Transverse colon (tissue), 4 donors: ENCODE measurements around the gene PIGT. TPM values are rescaled to one million over a fixed set of nuclear protein-coding genes. Genes with fewer than 3 reads are reported as not detected.

Experiments used
- DNase-seq: peaks from one replicate; pipeline ENCODE4 v3.0.0-alpha.2; 2019
- H3K27ac ChIP-seq, 4 donors: fragments of 200-600 bp; sonication (generic); 2 replicates each; pipeline ENCODE4 v1.5.1; 2016 to 2018; ENCODE audit warnings: inconsistent platforms in 4 of 4
- H3K27me3 ChIP-seq: fragments of 200-600 bp; sonication (generic); 2 replicates; pipeline ENCODE4 v1.5.1; 2017; ENCODE audit warnings: inconsistent platforms
- H3K36me3 ChIP-seq, 4 donors: fragments of 200-600 bp; sonication (generic); 2 replicates each; pipeline ENCODE4 v1.5.1; 2017 to 2019; ENCODE audit warnings: inconsistent platforms in 4 of 4
- H3K4me1 ChIP-seq, 4 donors: fragments of 200-600 bp; sonication (generic); 2 replicates each; pipeline ENCODE4 v1.5.1; 2017 to 2020; ENCODE audit warnings: inconsistent platforms in 4 of 4
- H3K4me3 ChIP-seq, 4 donors: fragments of 200-600 bp; sonication (generic); 1 replicate in 1 of 4; 2 replicates in 3 of 4; pipeline versions ENCODE4 v1.5.1 to v1.6.1; 2017 to 2019; ENCODE audit warnings: inconsistent platforms in 4 of 4
- H3K9me3 ChIP-seq, 2 donors: fragments of 200-600 bp; sonication (generic); 2 replicates each; pipeline ENCODE4 v1.5.1; 2017 to 2019; ENCODE audit warnings: inconsistent platforms in 2 of 2
- EP300 ChIP-seq: sonication (generic); formaldehyde crosslinking; IDR thresholded peaks from one replicate; pipeline ENCODE4 v1.6.1; 2017; ENCODE audit warnings: antibody characterized with exemption, low read depth
- POLR2A ChIP-seq: fragments of 450-650 bp; IDR thresholded peaks from one replicate; pipeline ENCODE4 v1.6.1; 2016; ENCODE audit warnings: antibody characterized with exemption, mild to moderate bottlenecking, moderate library complexity
- POLR2AphosphoS5 ChIP-seq, 3 donors: sonication (generic); formaldehyde crosslinking; IDR thresholded peaks; one replicate each; pipeline ENCODE4 v1.6.1; 2016; ENCODE audit warnings: antibody characterized with exemption in 3 of 3
- WGBS, 2 donors: methylation state at CpG; one replicate each; pipeline ENCODE4 v1.1.5; 2018; ENCODE audit warnings: low coverage in 1 of 2; 5-methylcytosine and 5-hydroxymethylcytosine counted together
- in situ Hi-C, 4 donors: fragments of 200-750 bp; cut with MboI; loops; one replicate each; pipeline versions ENCODE4 v1.15.0 to v1.15.1; 2017; ENCODE audit warnings: low sequenced_read_pairs in 3 of 4, low pct_ligation_motif_present in 1 of 4, low pct_unique_long_range_greater_than_20kb in 1 of 4
- intact Hi-C: fragments of 100-400 bp; cut with DNase I; formaldehyde crosslinking; loops from one replicate; pipeline ENCODE4 v1.15.1; 2023; ENCODE audit warnings: low total_unique reads
- total RNA-seq, 4 donors: library from RNA; depleted of rRNA; stranded (reverse); fragments of >200 nt; gene quantifications; one replicate each; pipeline ENCODE4 v1.1.0, GENCODE V29; 2016
- TF ChIP-seq, protein P1 (sequence below), 5 experiments: fragments of 200-600 bp in 3 of 5; fragments of 450-650 bp in 2 of 5; sonication (generic) in 3 of 5; IDR thresholded peaks; 1 replicate in 2 of 5; 2 replicates in 3 of 5; pipeline ENCODE4 v1.5.1; 2016 to 2017; ENCODE audit warnings: antibody characterized with exemption in 5 of 5, inconsistent platforms in 3 of 5, mild to moderate bottlenecking in 2 of 5, moderate library complexity in 1 of 5

Gene PIGT
- total RNA-seq, 4 donors from 2014 or later = 88.3 to 321 (median 108) TPM

DNA sequence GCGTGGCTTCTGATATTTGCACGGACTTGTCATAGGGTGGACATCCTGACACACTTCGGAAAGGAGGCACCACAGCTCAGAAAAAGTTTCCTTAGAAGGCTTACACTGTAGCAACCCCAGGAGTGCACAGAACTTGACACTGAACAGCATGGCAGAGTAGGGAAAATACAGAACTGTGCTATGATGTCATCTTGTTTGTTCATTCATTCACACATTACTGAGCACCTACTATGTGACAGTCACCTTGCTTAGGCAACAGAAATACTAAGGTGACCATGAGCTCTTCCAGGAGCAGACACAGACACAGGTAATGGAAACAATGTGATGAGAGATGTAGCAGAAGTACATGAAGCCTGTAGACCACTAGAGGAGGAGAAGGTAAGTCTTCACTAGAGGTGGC is 2.5 kb upstream of the PIGT start:
- Histone ChIP-seq H3K36me3 (peaks cover 0 to 5% (median 0%) of the 10 kb centered on the region in 4 donors), H3K27me3 (no peaks in the 10 kb centered on the region), H3K4me1 (peaks cover 31 to 68% (median 58%) of the 10 kb centered on the region in 4 donors), H3K4me3 (no peak overlapping the region), H3K27ac (no peak overlapping the region), H3K9me3 (no peaks in the 10 kb centered on the region)
- DNase-seq = no peak
- intact Hi-C loops (no loop called here), in situ Hi-C loops (no loop called here)
- 79% methylated on average over 3 of the region's 3 CpGs; no CpG with 5 or more reads in 1 of the 2 donors for WGBS, 2 donors
- no peak for TF ChIP-seq EP300
- TF ChIP-seq POLR2A = no peak
- TF ChIP-seq, protein P1, sequence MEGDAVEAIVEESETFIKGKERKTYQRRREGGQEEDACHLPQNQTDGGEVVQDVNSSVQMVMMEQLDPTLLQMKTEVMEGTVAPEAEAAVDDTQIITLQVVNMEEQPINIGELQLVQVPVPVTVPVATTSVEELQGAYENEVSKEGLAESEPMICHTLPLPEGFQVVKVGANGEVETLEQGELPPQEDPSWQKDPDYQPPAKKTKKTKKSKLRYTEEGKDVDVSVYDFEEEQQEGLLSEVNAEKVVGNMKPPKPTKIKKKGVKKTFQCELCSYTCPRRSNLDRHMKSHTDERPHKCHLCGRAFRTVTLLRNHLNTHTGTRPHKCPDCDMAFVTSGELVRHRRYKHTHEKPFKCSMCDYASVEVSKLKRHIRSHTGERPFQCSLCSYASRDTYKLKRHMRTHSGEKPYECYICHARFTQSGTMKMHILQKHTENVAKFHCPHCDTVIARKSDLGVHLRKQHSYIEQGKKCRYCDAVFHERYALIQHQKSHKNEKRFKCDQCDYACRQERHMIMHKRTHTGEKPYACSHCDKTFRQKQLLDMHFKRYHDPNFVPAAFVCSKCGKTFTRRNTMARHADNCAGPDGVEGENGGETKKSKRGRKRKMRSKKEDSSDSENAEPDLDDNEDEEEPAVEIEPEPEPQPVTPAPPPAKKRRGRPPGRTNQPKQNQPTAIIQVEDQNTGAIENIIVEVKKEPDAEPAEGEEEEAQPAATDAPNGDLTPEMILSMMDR (IDR thresholded peaks at IDR 0.05) = no peak
- TF ChIP-seq POLR2AphosphoS5 (IDR thresholded peaks at IDR 0.05) = no peak

DNA sequence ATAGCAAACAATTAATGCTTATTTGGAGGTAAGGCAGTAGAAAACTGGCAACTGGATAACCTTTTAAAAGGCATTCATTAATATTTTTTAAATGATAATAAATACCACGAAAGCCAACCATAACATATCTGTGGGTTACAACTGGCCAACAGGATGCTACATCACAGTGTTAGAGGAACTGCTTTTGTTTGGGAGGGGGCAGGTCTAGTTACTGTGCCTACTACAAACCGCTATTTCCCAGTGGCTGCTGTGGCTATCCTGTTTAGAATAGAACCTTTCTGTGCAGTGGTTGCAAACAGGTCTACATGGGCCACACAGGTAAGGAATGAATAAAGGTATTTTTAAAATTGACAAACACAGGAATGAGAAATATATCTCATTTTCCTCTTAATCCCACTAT is 976 bp downstream of the PIGT start:
- DNase-seq = no peak
- Histone ChIP-seq H3K27me3 (no peaks in the 10 kb centered on the region), H3K4me3 (peak overlapping the region in 3 of 4 donors; percentile 87 to 94 (median 87)), H3K9me3 (no peaks in the 10 kb centered on the region), H3K4me1 (peaks cover 28 to 55% (median 43%) of the 10 kb centered on the region in 4 donors), H3K27ac (peak overlapping the region; percentile 80 to 93 (median 88)), H3K36me3 (peaks cover 0 to 19% (median 11%) of the 10 kb centered on the region in 4 donors)
- intact Hi-C loops = no loop called here
- WGBS, 2 donors = 60% methylated on average over 2 of the region's 2 CpGs; no CpG with 5 or more reads in 1 of the 2 donors
- in situ Hi-C loops = loop anchor here in 1 of 4 donors (5.0 kb wide), 1 partner anchor 50 kb away; no protein-coding TSS in a partner anchor
- TF ChIP-seq EP300 = no peak
- no peak for TF ChIP-seq POLR2AphosphoS5 (IDR thresholded peaks at IDR 0.05)
- TF ChIP-seq, protein P1 (IDR thresholded peaks at IDR 0.05) = no peak
- TF ChIP-seq POLR2A = no peak

DNA sequence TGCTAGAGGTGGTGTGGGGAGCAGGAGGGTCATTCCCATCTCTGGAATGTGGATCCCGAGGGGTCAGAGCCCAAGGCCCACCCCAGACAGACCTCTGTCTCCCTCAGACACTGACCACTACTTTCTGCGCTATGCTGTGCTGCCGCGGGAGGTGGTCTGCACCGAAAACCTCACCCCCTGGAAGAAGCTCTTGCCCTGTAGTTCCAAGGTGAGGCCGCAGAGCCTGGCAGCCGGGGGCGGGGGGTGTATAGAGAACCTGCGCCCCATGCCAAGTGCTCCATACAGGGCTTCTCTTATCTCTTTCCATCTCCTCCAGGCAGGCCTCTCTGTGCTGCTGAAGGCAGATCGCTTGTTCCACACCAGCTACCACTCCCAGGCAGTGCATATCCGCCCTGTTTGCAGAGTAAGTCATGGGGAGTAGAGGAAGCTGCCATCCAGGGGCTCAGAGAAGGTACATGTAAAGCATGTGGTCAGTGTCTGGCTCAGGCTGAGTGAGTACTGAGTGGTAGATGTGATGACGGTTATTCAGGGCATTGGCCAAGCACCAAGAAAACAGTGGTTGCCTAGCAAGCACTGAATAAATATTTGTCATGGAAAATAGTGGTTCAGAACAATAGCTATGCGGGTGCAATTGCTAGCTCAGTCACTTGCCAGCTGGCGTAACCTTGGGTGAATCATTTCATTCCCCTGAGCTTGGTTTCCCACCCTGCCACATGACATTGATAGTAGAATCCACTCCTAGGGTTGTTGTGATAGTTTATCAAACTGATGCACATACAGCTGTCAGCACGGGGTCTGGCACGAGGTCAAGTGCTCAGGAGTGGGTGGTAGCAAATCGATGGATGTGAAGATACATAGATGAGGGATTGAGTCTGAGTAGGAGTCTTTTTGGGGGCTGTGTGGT is 3.5 kb downstream of the PIGT start:
- 33 to 49% methylated on average over 3 to 15 of the region's 17 CpGs for WGBS, 2 donors
- in situ Hi-C loops (loop anchor here in 1 of 4 donors (5.0 kb wide), 1 partner anchor 52 kb away; no protein-coding TSS in a partner anchor), intact Hi-C loops (no loop called here)
- peak; percentile 80 for DNase-seq
- peaks cover 28 to 50% (median 38%) of the 10 kb centered on the region in 4 donors for H3K4me1 ChIP-seq
- peak overlapping the region in 1 of 4 donors; percentile 11 for H3K4me3 ChIP-seq
- H3K27me3 ChIP-seq = no peaks in the 10 kb centered on the region
- peaks cover 2 to 37% (median 19%) of the 10 kb centered on the region in 4 donors for H3K36me3 ChIP-seq
- peak; percentile 73 to 87 (median 86) for TF ChIP-seq POLR2AphosphoS5 (IDR thresholded peaks at IDR 0.05)
- TF ChIP-seq, protein P1 (IDR thresholded peaks at IDR 0.05) = no peak
- peak; percentile 85 for TF ChIP-seq EP300
- TF ChIP-seq POLR2A = peak; percentile 78
- H3K27ac ChIP-seq = peak overlapping the region; percentile 81 to 93 (median 88)
- no peaks in the 10 kb centered on the region for H3K9me3 ChIP-seq

DNA sequence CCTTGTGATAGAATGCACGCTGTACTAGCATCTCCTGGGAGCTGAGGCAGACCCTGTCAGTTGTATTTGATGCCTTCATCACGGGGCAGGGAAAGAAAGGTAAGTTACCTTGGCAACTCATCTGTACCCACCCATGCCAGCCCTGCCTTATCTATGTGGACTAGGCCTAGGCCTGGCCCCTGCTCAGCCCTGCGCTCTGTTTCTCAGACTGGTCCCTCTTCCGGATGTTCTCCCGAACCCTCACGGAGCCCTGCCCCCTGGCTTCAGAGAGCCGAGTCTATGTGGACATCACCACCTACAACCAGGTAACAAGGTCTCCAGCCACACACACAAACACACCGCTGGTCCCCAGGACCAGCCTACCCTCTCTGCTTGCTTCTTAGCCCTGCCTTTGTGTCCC is 4.2 kb downstream of the PIGT start:
- H3K4me1 ChIP-seq = peaks cover 28 to 46% (median 38%) of the 10 kb centered on the region in 4 donors
- WGBS, 2 donors = 85% methylated on average over 8 of the region's 8 CpGs; no CpG with 5 or more reads in 1 of the 2 donors
- no peaks in the 10 kb centered on the region for H3K9me3 ChIP-seq
- no peak overlapping the region for H3K4me3 ChIP-seq
- peak overlapping the region; percentile 52 to 93 (median 78) for H3K27ac ChIP-seq
- H3K27me3 ChIP-seq = no peaks in the 10 kb centered on the region
- DNase-seq = no peak
- peaks cover 2 to 43% (median 19%) of the 10 kb centered on the region in 4 donors for H3K36me3 ChIP-seq
- in situ Hi-C loops = no loop called here
- TF ChIP-seq, protein P1 (IDR thresholded peaks at IDR 0.05) = no peak
- TF ChIP-seq EP300 (no peak), POLR2A (no peak), POLR2AphosphoS5 (IDR thresholded peaks at IDR 0.05) (no peak)
- intact Hi-C loops = no loop called here
